Measurements from ENCODE around the gene MAP3K15. TPM values are rescaled to one million over a fixed set of nuclear protein-coding genes. Genes with fewer than 3 reads are reported as not detected.

MAP3K15 gene
- polyA plus RNA-seq, 3 donors: not detected

GRCh38 chrX:19560611-19561010, 45.3 kb upstream of the MAP3K15 start:
- intact Hi-C loops (cut with micrococcal nuclease): no loop called here
- Mint-ChIP-seq H3K4me1 (peaks cover 2% of the 10 kb centered on the region), H3K27me3 (ENCODE audit: low read depth in 3 of 3) (peaks cover 0 to 10% (median 0%) of the 10 kb centered on the region in 3 donors), H3K4me3 (no peak overlapping the region), H3K9me3 (no peaks in the 10 kb centered on the region), H3K36me3 (peaks cover 31 to 48% of the 10 kb centered on the region in 2 donors), H3K27ac (peak overlapping the region in 1 of 7 donors; percentile 58)
- Histone ChIP-seq H3K9me3 (replicated peaks in 1 of 2; ENCODE audit: control insufficient read depth in 1 of 2, insufficient read depth in 1 of 2, low read length in 2 of 2) (no peaks in the 10 kb centered on the region), H3K27ac (ENCODE audit: low read depth in 1 of 2, low read length in 2 of 2) (no peak overlapping the region), H3K27me3 (ENCODE audit: control insufficient read depth in 2 of 2, insufficient read depth in 2 of 2, low read length in 2 of 2) (peaks cover 0 to 3% of the 10 kb centered on the region in 2 donors), H3K4me1 (ENCODE audit: control insufficient read depth in 1 of 2, insufficient read depth in 2 of 2, low read length in 2 of 2) (no peaks in the 10 kb centered on the region), H3K9ac (ENCODE audit: insufficient read depth, low read length, poor library complexity, severe bottlenecking) (no peak overlapping the region), H4K20me1 (ENCODE audit: insufficient read depth, low read length) (peaks cover 29% of the 10 kb centered on the region), H3K4me2 (replicated peaks; ENCODE audit: extremely low read depth, low read length, poor library complexity, severe bottlenecking) (no peak overlapping the region), H2AFZ (ENCODE audit: insufficient read depth, low read depth, low read length, poor library complexity, severe bottlenecking) (no peak overlapping the region), H3K4me3 (replicated peaks in 1 of 3; ENCODE audit: low read depth in 2 of 3, low read length in 3 of 3) (no peak overlapping the region), H3K36me3 (replicated peaks in 1 of 2; ENCODE audit: control insufficient read depth in 1 of 2, insufficient read depth in 2 of 2, low read length in 2 of 2) (peaks cover 28 to 57% of the 10 kb centered on the region in 2 donors), H3K79me2 (ENCODE audit: insufficient read depth, low read length) (no peaks in the 10 kb centered on the region)
- no peak for DNase-seq
- no CpG with 5 or more reads among the region's 1 CpG for WGBS (ENCODE audit: insufficient coverage)
- TF ChIP-seq CTCF (IDR thresholded peaks at IDR 0.05): no peak

- intact Hi-C loops (cut with micrococcal nuclease): no loop called here
- H3K4me1 Mint-ChIP-seq: no peaks in the 10 kb centered on the region
These were observed 42.5 kb upstream of the MAP3K15 start for GRCh38 chrX:19557822-19558221.

More at GRCh38 chrX:19557822-19558221, 42.5 kb upstream of the MAP3K15 start:
- H3K4me3 Mint-ChIP-seq: no peak overlapping the region
- H3K27me3 Mint-ChIP-seq (ENCODE audit: low read depth in 3 of 3): peaks cover 0 to 14% (median 0%) of the 10 kb centered on the region in 3 donors
- H3K4me2 ChIP-seq (replicated peaks; ENCODE audit: extremely low read depth, low read length, poor library complexity, severe bottlenecking): no peak overlapping the region
- no peak for DNase-seq
- H3K36me3 Mint-ChIP-seq: peaks cover 26 to 36% of the 10 kb centered on the region in 2 donors
- peaks cover 17 to 55% of the 10 kb centered on the region in 2 donors for H3K36me3 ChIP-seq (replicated peaks in 1 of 2; ENCODE audit: control insufficient read depth in 1 of 2, insufficient read depth in 2 of 2, low read length in 2 of 2)
- no peaks in the 10 kb centered on the region for H3K9me3 ChIP-seq (replicated peaks in 1 of 2; ENCODE audit: control insufficient read depth in 1 of 2, insufficient read depth in 1 of 2, low read length in 2 of 2)
- no peaks in the 10 kb centered on the region for H3K79me2 ChIP-seq (ENCODE audit: insufficient read depth, low read length)
- no peak overlapping the region for H3K27ac ChIP-seq (ENCODE audit: low read depth in 1 of 2, low read length in 2 of 2)
- peaks cover 21% of the 10 kb centered on the region for H4K20me1 ChIP-seq (ENCODE audit: insufficient read depth, low read length)
- H3K27me3 ChIP-seq (ENCODE audit: control insufficient read depth in 2 of 2, insufficient read depth in 2 of 2, low read length in 2 of 2): peaks cover 0 to 3% of the 10 kb centered on the region in 2 donors
- no peak overlapping the region for H3K27ac Mint-ChIP-seq
- no peak overlapping the region for H3K9ac ChIP-seq (ENCODE audit: insufficient read depth, low read length, poor library complexity, severe bottlenecking)
- no peak overlapping the region for H2AFZ ChIP-seq (ENCODE audit: insufficient read depth, low read depth, low read length, poor library complexity, severe bottlenecking)
- no peak overlapping the region for H3K4me3 ChIP-seq (replicated peaks in 1 of 3; ENCODE audit: low read depth in 2 of 3, low read length in 3 of 3)
- TF ChIP-seq CTCF (IDR thresholded peaks at IDR 0.05): no peak
- no peaks in the 10 kb centered on the region for H3K4me1 ChIP-seq (ENCODE audit: control insufficient read depth in 1 of 2, insufficient read depth in 2 of 2, low read length in 2 of 2)
- no CpG with 5 or more reads among the region's 2 CpGs for WGBS (ENCODE audit: insufficient coverage)
- H3K9me3 Mint-ChIP-seq: no peaks in the 10 kb centered on the region

All from CD14-positive monocyte (primary cell).